Suprapubic skin (tissue), 4 donors: Measurements from ENCODE around the gene NCBP2. TPM values are rescaled to one million over a fixed set of nuclear protein-coding genes. Genes with fewer than 3 reads are reported as not detected.
A peak's percentile ranks its signal among the peaks of the same experiment; 100 is the strongest.

ENCODE experiments used
- DNase-seq, 2 donors: peaks; one replicate each; pipeline ENCODE4 v3.0.0-alpha.2; 2019; ENCODE audit warnings: low spot score in 2 of 2
- H3K27ac ChIP-seq: fragments of 200-600 bp; sonication (generic); one replicate; pipeline ENCODE4 v1.5.1; 2019
- H3K27me3 ChIP-seq: fragments of 200-600 bp; sonication (generic); one replicate; pipeline ENCODE4 v1.5.1; 2019
- H3K36me3 ChIP-seq: fragments of 200-600 bp; sonication (generic); one replicate; pipeline ENCODE4 v1.5.1; 2019
- H3K4me1 ChIP-seq: fragments of 200-600 bp; sonication (generic); one replicate; pipeline ENCODE4 v1.5.1; 2019
- H3K4me3 ChIP-seq: fragments of 200-600 bp; sonication (generic); one replicate; pipeline ENCODE4 v1.5.1; 2019; ENCODE audit warnings: mild to moderate bottlenecking
- H3K9me3 ChIP-seq: fragments of 200-600 bp; sonication (generic); one replicate; pipeline ENCODE4 v1.5.1; 2019
- CTCF ChIP-seq, 2 donors: fragments of 200-600 bp in 1 of 2; fragments of 450-650 bp in 1 of 2; sonication (generic) in 1 of 2; IDR thresholded peaks; one replicate each; pipeline ENCODE4 v1.5.1; 2016 to 2019; ENCODE audit warnings: antibody characterized with exemption in 2 of 2, mild to moderate bottlenecking in 1 of 2, moderate library complexity in 1 of 2
- EP300 ChIP-seq: sonication (generic); formaldehyde crosslinking; IDR thresholded peaks from one replicate; pipeline ENCODE4 v1.6.1; 2017; ENCODE audit warnings: antibody characterized with exemption
- POLR2A ChIP-seq, 2 donors: fragments of 450-650 bp; IDR thresholded peaks; one replicate each; pipeline ENCODE4 v1.6.1; 2017; ENCODE audit warnings: antibody characterized with exemption in 2 of 2, mild to moderate bottlenecking in 2 of 2, moderate library complexity in 2 of 2
- POLR2AphosphoS5 ChIP-seq, 3 donors: sonication (generic); formaldehyde crosslinking; IDR thresholded peaks; one replicate each; pipeline ENCODE4 v1.6.1; 2017; ENCODE audit warnings: antibody characterized with exemption in 3 of 3
- WGBS: methylation state at CpG from one replicate; pipeline ENCODE4 v1.1.5; 2018; 5-methylcytosine and 5-hydroxymethylcytosine counted together
- total RNA-seq, 4 donors: library from RNA; depleted of rRNA; stranded (reverse); fragments of >200 nt; gene quantifications; one replicate each; pipeline ENCODE4 v1.1.0, GENCODE V29; 2016

NCBP2 gene
- total RNA-seq, result 10 to 100 TPM; 27.1 to 33.0 (median 28.3) TPM

- Histone ChIP-seq H3K4me3 (peak within 1 kb of the TSS; percentile 84), H3K9me3 (no peaks in the 10 kb centered on the region), H3K4me1 (peaks cover 30% of the 10 kb centered on the region), H3K27me3 (no peaks in the 10 kb centered on the region), H3K36me3 (peaks cover 30% of the 10 kb centered on the region), H3K27ac (peak within 1 kb of the TSS; percentile 98)
- TF ChIP-seq EP300 (no peak), POLR2A (IDR thresholded peaks at IDR 0.05) (peak in 1 of 2 donors; percentile 78), POLR2AphosphoS5 (IDR thresholded peaks at IDR 0.05) (peak; percentile 80 to 99 (median 92)), CTCF (IDR thresholded peaks at IDR 0.05) (peak; percentile 30 to 76)
- under 1% methylated on average over 35 of the region's 77 CpGs for WGBS
- DNase-seq, result peak; percentile 99 to 100
These were observed at the start of gene NCBP2 for GRCh38 chr3:196942226-196942914. NCBP2 (minus strand) TSS chr3:196942528; CDS start chr3:196942503, 25 bp downstream.

- peak; percentile 55 to 72 for DNase-seq
- 73% methylated on average over 13 of the region's 28 CpGs for WGBS
These were observed 49.5 kb upstream of the NCBP2 start for GRCh38 chr3:196991581-196992460.

GRCh38 chr3:196990601-196991007, 48.3 kb upstream of the NCBP2 start:
- no peak overlapping the region for H3K4me3 ChIP-seq
- H3K9me3 ChIP-seq, result no peaks in the 10 kb centered on the region
- no peaks in the 10 kb centered on the region for H3K4me1 ChIP-seq
- peak in 1 of 2 donors; percentile 73 for DNase-seq
- 90% methylated on average over 4 of the region's 10 CpGs for WGBS
- TF ChIP-seq POLR2AphosphoS5 (IDR thresholded peaks at IDR 0.05), result no peak
- H3K27me3 ChIP-seq, result peaks cover 4% of the 10 kb centered on the region
- no peaks in the 10 kb centered on the region for H3K36me3 ChIP-seq
- no peak overlapping the region for H3K27ac ChIP-seq

More at GRCh38 chr3:196991581-196992460, 49.5 kb upstream of the NCBP2 start:
- no peak for TF ChIP-seq POLR2AphosphoS5 (IDR thresholded peaks at IDR 0.05)
- Histone ChIP-seq H3K27ac (no peak overlapping the region), H3K36me3 (no peaks in the 10 kb centered on the region), H3K4me1 (peaks cover 3% of the 10 kb centered on the region), H3K27me3 (peaks cover 4% of the 10 kb centered on the region), H3K4me3 (no peak overlapping the region), H3K9me3 (no peaks in the 10 kb centered on the region)

- Histone ChIP-seq H3K36me3 (no peaks in the 10 kb centered on the region), H3K9me3 (no peaks in the 10 kb centered on the region), H3K4me1 (no peaks in the 10 kb centered on the region), H3K27me3 (peaks cover 4% of the 10 kb centered on the region), H3K27ac (no peak overlapping the region), H3K4me3 (no peak overlapping the region)
- DNase-seq, result no peak
- TF ChIP-seq POLR2A (IDR thresholded peaks at IDR 0.05) (no peak), CTCF (IDR thresholded peaks at IDR 0.05) (no peak), EP300 (no peak), POLR2AphosphoS5 (IDR thresholded peaks at IDR 0.05) (no peak)
- WGBS, result 80% methylated on average over 13 of the region's 19 CpGs
These were observed 47.5 kb upstream of the NCBP2 start for GRCh38 chr3:196989721-196990262.

- no peaks in the 10 kb centered on the region for H3K36me3 ChIP-seq
- H3K4me3 ChIP-seq, result no peak overlapping the region
- H3K27me3 ChIP-seq, result peaks cover 4% of the 10 kb centered on the region
- no peaks in the 10 kb centered on the region for H3K4me1 ChIP-seq
- no peak for TF ChIP-seq POLR2A (IDR thresholded peaks at IDR 0.05)
- WGBS, result 69% methylated on average over 12 of the region's 12 CpGs
- no peak overlapping the region for H3K27ac ChIP-seq
- peaks cover 3% of the 10 kb centered on the region for H3K9me3 ChIP-seq
- peak; percentile 40 to 66 for DNase-seq
These were observed 46.1 kb upstream of the NCBP2 start for GRCh38 chr3:196988241-196989029.

- WGBS, result 74% methylated on average over 9 of the region's 10 CpGs
- Histone ChIP-seq H3K27me3 (peaks cover 4% of the 10 kb centered on the region), H3K9me3 (peaks cover 5% of the 10 kb centered on the region), H3K4me3 (no peak overlapping the region), H3K36me3 (no peaks in the 10 kb centered on the region), H3K4me1 (no peaks in the 10 kb centered on the region), H3K27ac (no peak overlapping the region)
- TF ChIP-seq POLR2AphosphoS5 (IDR thresholded peaks at IDR 0.05), result no peak
- TF ChIP-seq POLR2A (IDR thresholded peaks at IDR 0.05), result no peak
- TF ChIP-seq CTCF (IDR thresholded peaks at IDR 0.05), result no peak
- no peak for TF ChIP-seq EP300
- peak; percentile 20 to 47 for DNase-seq
These were observed 44.7 kb upstream of the NCBP2 start for GRCh38 chr3:196987022-196987421.
